Measurements from ENCODE around the gene SYS1. TPM values are rescaled to one million over a fixed set of nuclear protein-coding genes. Genes with fewer than 3 reads are reported as not detected.

SYS1 gene
- total RNA-seq, 4 donors from 2014 or later = 30.9 to 49.5 (median 38.7) TPM

GRCh38 chr20:45404438-45404837 lies 41.5 kb downstream of the SYS1 start:
- Histone ChIP-seq H3K27ac (no peak overlapping the region), H3K4me3 (no peak overlapping the region), H3K36me3 (peaks cover 2% of the 10 kb centered on the region), H3K27me3 (no peaks in the 10 kb centered on the region), H3K4me1 (peaks cover 21% of the 10 kb centered on the region), H3K9me3 (no peaks in the 10 kb centered on the region)
- WGBS = 83% methylated on average over 1 of the region's 1 CpG
- no peak for DNase-seq (ENCODE audit: low spot score in 2 of 2)
- TF ChIP-seq POLR2AphosphoS5 (IDR thresholded peaks at IDR 0.05) (no peak), CTCF (IDR thresholded peaks at IDR 0.05) (no peak), POLR2A (IDR thresholded peaks at IDR 0.05) (no peak), EP300 (IDR thresholded peaks at IDR 0.05) (no peak)

DNA sequence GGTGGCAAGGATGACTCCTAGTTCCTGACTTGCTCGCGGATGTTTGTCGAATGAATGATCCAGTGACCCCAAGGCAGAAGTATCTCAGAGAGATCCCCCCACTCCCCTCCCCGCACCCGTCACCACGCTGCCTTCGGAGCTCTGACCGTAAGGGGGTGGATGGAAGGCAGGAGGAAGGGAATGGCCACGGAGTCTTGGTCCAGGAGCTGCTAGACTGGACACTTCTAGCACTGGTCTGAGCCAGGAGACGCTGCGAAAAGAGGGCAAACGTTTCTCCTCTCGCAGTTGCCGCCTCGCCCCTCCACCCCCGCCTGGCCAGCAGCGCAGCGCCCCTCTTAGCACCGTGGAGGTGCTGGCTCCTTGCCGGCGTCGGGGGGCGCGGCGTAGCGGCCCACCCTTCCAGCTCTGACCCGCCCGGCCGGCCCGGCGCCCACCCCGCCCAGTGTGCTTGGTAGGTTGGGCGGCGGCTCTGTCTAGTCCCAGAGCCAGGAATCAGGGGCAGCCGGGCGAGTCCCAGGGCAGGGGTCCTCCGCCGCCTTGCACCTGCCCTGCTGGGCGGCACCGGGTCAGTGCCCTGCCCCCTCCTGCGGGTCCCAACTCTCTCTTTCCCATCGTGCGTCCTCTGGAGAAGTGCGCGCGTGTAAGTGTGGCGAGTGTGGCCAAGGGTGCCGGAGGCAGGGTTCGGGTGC lies 42.8 kb downstream of the SYS1 start:
- WGBS = 5% methylated on average over 22 of the region's 49 CpGs
- no peak for DNase-seq (ENCODE audit: low spot score in 2 of 2)
- no peak for TF ChIP-seq CTCF (IDR thresholded peaks at IDR 0.05)
- TF ChIP-seq EP300 (IDR thresholded peaks at IDR 0.05) = no peak
- TF ChIP-seq POLR2AphosphoS5 (IDR thresholded peaks at IDR 0.05) = no peak
- TF ChIP-seq POLR2A (IDR thresholded peaks at IDR 0.05) = no peak
- H3K27me3 ChIP-seq = no peaks in the 10 kb centered on the region
- H3K27ac ChIP-seq = peak overlapping the region; percentile 92
- no peaks in the 10 kb centered on the region for H3K9me3 ChIP-seq
- H3K4me3 ChIP-seq = peak overlapping the region; percentile 87
- peaks cover 15% of the 10 kb centered on the region for H3K36me3 ChIP-seq
- H3K4me1 ChIP-seq = peaks cover 21% of the 10 kb centered on the region

GRCh38 chr20:45406260-45407066 lies 43.5 kb downstream of the SYS1 start:
- H3K4me3 ChIP-seq = peak overlapping the region; percentile 87
- DNase-seq (ENCODE audit: low spot score in 2 of 2) = peak in 1 of 2 donors; percentile 78
- 0% methylated on average over 10 of the region's 87 CpGs for WGBS
- peaks cover 20% of the 10 kb centered on the region for H3K36me3 ChIP-seq
- H3K9me3 ChIP-seq = no peaks in the 10 kb centered on the region
- TF ChIP-seq CTCF (IDR thresholded peaks at IDR 0.05) (no peak), POLR2A (IDR thresholded peaks at IDR 0.05) (no peak), EP300 (IDR thresholded peaks at IDR 0.05) (no peak), POLR2AphosphoS5 (IDR thresholded peaks at IDR 0.05) (no peak)
- peak overlapping the region; percentile 92 for H3K27ac ChIP-seq
- peaks cover 21% of the 10 kb centered on the region for H3K4me1 ChIP-seq
- H3K27me3 ChIP-seq = no peaks in the 10 kb centered on the region

GRCh38 chr20:45407067-45407745 lies 44.2 kb downstream of the SYS1 start:
- 29% methylated on average over 13 of the region's 30 CpGs for WGBS
- Histone ChIP-seq H3K9me3 (no peaks in the 10 kb centered on the region), H3K27ac (peak overlapping the region; percentile 92), H3K4me3 (peak overlapping the region; percentile 87), H3K4me1 (peaks cover 21% of the 10 kb centered on the region), H3K36me3 (peaks cover 23% of the 10 kb centered on the region), H3K27me3 (no peaks in the 10 kb centered on the region)
- TF ChIP-seq POLR2AphosphoS5 (IDR thresholded peaks at IDR 0.05) (peak in 1 of 3 donors; percentile 31), POLR2A (IDR thresholded peaks at IDR 0.05) (peak in 1 of 2 donors; percentile 61), CTCF (IDR thresholded peaks at IDR 0.05) (no peak)
- DNase-seq (ENCODE audit: low spot score in 2 of 2) = no peak
